8988T (cell line): ENCODE data around the gene SRRM4.
"Not testable (repeated sequence)": the region's sequence is repeated elsewhere in the genome, so short reads cannot be mapped to it uniquely, and the experiment has no call there.

Experiments
- DNase-seq: peaks from one replicate; pipeline ENCODE4 v3.0.0; 2011

SRRM4 gene

GRCh38 chr12:119071638-119072231 is 90.4 kb downstream of the SRRM4 start:
- DNase-seq, result no peak

- no peak for DNase-seq
These were observed 91.1 kb downstream of the SRRM4 start for GRCh38 chr12:119072440-119072839.

GRCh38 chr12:119075222-119075787 is 94.0 kb downstream of the SRRM4 start:
- no peak for DNase-seq

GRCh38 chr12:119075918-119076317 is 94.6 kb downstream of the SRRM4 start:
- no peak for DNase-seq

GRCh38 chr12:119079530-119079929 is 98.2 kb downstream of the SRRM4 start:
- DNase-seq, result no peak

GRCh38 chr12:119082016-119082415 is 100.7 kb downstream of the SRRM4 start:
- no peak for DNase-seq

- DNase-seq, result no peak
These were observed 101.2 kb downstream of the SRRM4 start for GRCh38 chr12:119082496-119082895.

GRCh38 chr12:119088685-119089379 is 107.5 kb downstream of the SRRM4 start:
- DNase-seq, result no peak

GRCh38 chr12:119089380-119090013 is 108.2 kb downstream of the SRRM4 start:
- DNase-seq, result no peak

GRCh38 chr12:119090276-119090675 is 108.9 kb downstream of the SRRM4 start:
- DNase-seq, result no peak

GRCh38 chr12:119090865-119091264 is 109.5 kb downstream of the SRRM4 start:
- no peak for DNase-seq

- no peak for DNase-seq
These were observed 115.3 kb downstream of the SRRM4 start for GRCh38 chr12:119096429-119097202.

GRCh38 chr12:119100933-119101332 is 119.6 kb downstream of the SRRM4 start:
- no peak for DNase-seq

- no peak for DNase-seq
These were observed 120.9 kb downstream of the SRRM4 start for GRCh38 chr12:119102274-119102673.

- no peak for DNase-seq
These were observed 121.4 kb downstream of the SRRM4 start for GRCh38 chr12:119102714-119103113.

GRCh38 chr12:119104969-119105368 is 123.6 kb downstream of the SRRM4 start:
- DNase-seq, result not testable (repeated sequence)

- no peak for DNase-seq
These were observed 132.2 kb downstream of the SRRM4 start for GRCh38 chr12:119113496-119113986.

- DNase-seq, result no peak
These were observed 133.0 kb downstream of the SRRM4 start for GRCh38 chr12:119114294-119114693.

GRCh38 chr12:119115296-119115905 is 134.1 kb downstream of the SRRM4 start:
- peak; percentile 27 for DNase-seq

GRCh38 chr12:119117936-119118335 is 136.6 kb downstream of the SRRM4 start:
- no peak for DNase-seq

- DNase-seq, result no peak
These were observed 137.3 kb downstream of the SRRM4 start for GRCh38 chr12:119118625-119119024.

- DNase-seq, result no peak
These were observed 140.7 kb downstream of the SRRM4 start for GRCh38 chr12:119122047-119122446.

GRCh38 chr12:119122751-119123150 is 141.4 kb downstream of the SRRM4 start:
- DNase-seq, result no peak
